Measurements from ENCODE around the gene IQCM. TPM values are rescaled to one million over a fixed set of nuclear protein-coding genes. Genes with fewer than 3 reads are reported as not detected.

IQCM gene
- total and polyA plus RNA-seq, 10 of the 15 experiments (the other 5 are each of a cell fraction or from before 2014, with no cell fraction given) = not detected

DNA sequence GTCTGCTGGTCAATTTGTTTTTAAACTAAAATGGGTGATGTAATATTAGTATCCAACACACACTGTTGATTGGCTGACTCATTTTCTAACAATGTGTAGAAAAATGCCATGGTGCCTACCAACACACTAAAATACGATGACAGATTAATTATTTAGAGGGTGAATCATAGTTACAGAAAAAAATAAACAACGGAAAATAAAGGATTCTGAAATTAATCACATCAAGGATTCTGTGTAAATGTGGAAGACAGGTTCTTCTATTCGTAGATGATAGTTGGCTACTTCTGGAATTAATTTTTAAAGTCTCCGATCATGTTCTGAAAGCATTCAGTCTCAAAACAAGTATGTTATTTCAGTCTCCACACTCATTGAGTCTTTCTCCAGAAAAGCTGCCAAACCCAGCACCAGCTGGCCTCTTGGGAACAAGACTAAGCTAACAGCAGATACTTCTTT, 8.2 kb upstream of the IQCM start:
- no peak overlapping the region for H3K9ac ChIP-seq (ENCODE audit: control insufficient read depth, insufficient read depth, low read length)
- 13% methylated on average over 4 of the region's 4 CpGs for WGBS (ENCODE audit: insufficient coverage, insufficient replicate concordance, low lambda C conversion rate, missing lambda C conversion rate)
- DNase-seq (ENCODE audit: low read depth, low spot score) (no peak), FAIRE-seq (no peak), ATAC-seq (no peak)
- RAD21 ChIA-PET (ENCODE audit: unreplicated experiment) = no interaction called here
- H3K79me2 ChIP-seq (ENCODE audit: control insufficient read depth, insufficient read depth, low read length) = no peaks in the 10 kb centered on the region
- no peaks in the 10 kb centered on the region for H4K20me1 ChIP-seq (ENCODE audit: control insufficient read depth, insufficient read depth)
- H3K4me1 ChIP-seq (ENCODE audit: control insufficient read depth, insufficient read depth, low read length) = no peaks in the 10 kb centered on the region
- no peaks in the 10 kb centered on the region for H3K9me3 ChIP-seq (replicated peaks; ENCODE audit: control insufficient read depth, insufficient read depth, low read length)
- no TSS peak for BruUV-seq (replicated peaks)
- CTCF ChIA-PET = no interaction called here
- in situ Hi-C loops (cut with MboI) (no loop called here), intact Hi-C loops (cut with micrococcal nuclease; ENCODE audit: unreplicated experiment) (no loop called here)
- H3K27me3 ChIP-seq (replicated peaks in 1 of 2; ENCODE audit: control insufficient read depth in 2 of 2, insufficient read depth in 2 of 2, low read length in 1 of 2) = no peaks in the 10 kb centered on the region
- H2AFZ ChIP-seq (ENCODE audit: control insufficient read depth, low read depth, low read length) = no peak overlapping the region
- H3K36me3 ChIP-seq (ENCODE audit: control insufficient read depth in 2 of 2, insufficient read depth in 2 of 2, low read length in 1 of 2) = no peaks in the 10 kb centered on the region
- no peak overlapping the region for H3K4me2 ChIP-seq (ENCODE audit: control insufficient read depth, insufficient read depth)
- H3K4me3 ChIP-seq = no peak overlapping the region
- TF ChIP-seq MEF2B (IDR thresholded peaks at IDR 0.05; ENCODE audit: partially characterized antibody, poor library complexity, severe bottlenecking) = no peak
- no peak for TF ChIP-seq ATF7 (IDR thresholded peaks at IDR 0.05; ENCODE audit: low read depth)
- TF ChIP-seq RAD21 (IDR thresholded peaks at IDR 0.05; ENCODE audit: insufficient read depth, low read depth, low read length) = no peak
- TF ChIP-seq NFXL1 (IDR thresholded peaks at IDR 0.05; ENCODE audit: borderline replicate concordance) = no peak
- no peak for TF ChIP-seq CREB1 (IDR thresholded peaks at IDR 0.05; ENCODE audit: low read depth)
- TF ChIP-seq CEBPB (IDR thresholded peaks at IDR 0.05; ENCODE audit: borderline replicate concordance in 1 of 2, low read depth in 2 of 2, low read length in 2 of 2) = no peak
- TF ChIP-seq, protein P1, sequence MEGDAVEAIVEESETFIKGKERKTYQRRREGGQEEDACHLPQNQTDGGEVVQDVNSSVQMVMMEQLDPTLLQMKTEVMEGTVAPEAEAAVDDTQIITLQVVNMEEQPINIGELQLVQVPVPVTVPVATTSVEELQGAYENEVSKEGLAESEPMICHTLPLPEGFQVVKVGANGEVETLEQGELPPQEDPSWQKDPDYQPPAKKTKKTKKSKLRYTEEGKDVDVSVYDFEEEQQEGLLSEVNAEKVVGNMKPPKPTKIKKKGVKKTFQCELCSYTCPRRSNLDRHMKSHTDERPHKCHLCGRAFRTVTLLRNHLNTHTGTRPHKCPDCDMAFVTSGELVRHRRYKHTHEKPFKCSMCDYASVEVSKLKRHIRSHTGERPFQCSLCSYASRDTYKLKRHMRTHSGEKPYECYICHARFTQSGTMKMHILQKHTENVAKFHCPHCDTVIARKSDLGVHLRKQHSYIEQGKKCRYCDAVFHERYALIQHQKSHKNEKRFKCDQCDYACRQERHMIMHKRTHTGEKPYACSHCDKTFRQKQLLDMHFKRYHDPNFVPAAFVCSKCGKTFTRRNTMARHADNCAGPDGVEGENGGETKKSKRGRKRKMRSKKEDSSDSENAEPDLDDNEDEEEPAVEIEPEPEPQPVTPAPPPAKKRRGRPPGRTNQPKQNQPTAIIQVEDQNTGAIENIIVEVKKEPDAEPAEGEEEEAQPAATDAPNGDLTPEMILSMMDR (IDR thresholded peaks at IDR 0.05 in 2 of 3, conservative IDR thresholded peaks at IDR 0.05 in 1 of 3; ENCODE audit: control insufficient read depth in 2 of 3, extremely low read depth in 1 of 3, insufficient read depth in 1 of 3, low read depth in 3 of 3, low read length in 3 of 3) = no peak
- no peak for TF ChIP-seq TBL1XR1 (IDR thresholded peaks at IDR 0.05; ENCODE audit: low read depth, low read length)
- TF ChIP-seq, protein P2, sequence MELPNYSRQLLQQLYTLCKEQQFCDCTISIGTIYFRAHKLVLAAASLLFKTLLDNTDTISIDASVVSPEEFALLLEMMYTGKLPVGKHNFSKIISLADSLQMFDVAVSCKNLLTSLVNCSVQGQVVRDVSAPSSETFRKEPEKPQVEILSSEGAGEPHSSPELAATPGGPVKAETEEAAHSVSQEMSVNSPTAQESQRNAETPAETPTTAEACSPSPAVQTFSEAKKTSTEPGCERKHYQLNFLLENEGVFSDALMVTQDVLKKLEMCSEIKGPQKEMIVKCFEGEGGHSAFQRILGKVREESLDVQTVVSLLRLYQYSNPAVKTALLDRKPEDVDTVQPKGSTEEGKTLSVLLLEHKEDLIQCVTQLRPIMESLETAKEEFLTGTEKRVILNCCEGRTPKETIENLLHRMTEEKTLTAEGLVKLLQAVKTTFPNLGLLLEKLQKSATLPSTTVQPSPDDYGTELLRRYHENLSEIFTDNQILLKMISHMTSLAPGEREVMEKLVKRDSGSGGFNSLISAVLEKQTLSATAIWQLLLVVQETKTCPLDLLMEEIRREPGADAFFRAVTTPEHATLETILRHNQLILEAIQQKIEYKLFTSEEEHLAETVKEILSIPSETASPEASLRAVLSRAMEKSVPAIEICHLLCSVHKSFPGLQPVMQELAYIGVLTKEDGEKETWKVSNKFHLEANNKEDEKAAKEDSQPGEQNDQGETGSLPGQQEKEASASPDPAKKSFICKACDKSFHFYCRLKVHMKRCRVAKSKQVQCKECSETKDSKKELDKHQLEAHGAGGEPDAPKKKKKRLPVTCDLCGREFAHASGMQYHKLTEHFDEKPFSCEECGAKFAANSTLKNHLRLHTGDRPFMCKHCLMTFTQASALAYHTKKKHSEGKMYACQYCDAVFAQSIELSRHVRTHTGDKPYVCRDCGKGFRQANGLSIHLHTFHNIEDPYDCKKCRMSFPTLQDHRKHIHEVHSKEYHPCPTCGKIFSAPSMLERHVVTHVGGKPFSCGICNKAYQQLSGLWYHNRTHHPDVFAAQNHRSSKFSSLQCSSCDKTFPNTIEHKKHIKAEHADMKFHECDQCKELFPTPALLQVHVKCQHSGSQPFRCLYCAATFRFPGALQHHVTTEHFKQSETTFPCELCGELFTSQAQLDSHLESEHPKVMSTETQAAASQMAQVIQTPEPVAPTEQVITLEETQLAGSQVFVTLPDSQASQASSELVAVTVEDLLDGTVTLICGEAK (IDR thresholded peaks at IDR 0.05; ENCODE audit: borderline replicate concordance) = no peak
- TF ChIP-seq NR2C1 (IDR thresholded peaks at IDR 0.05) = no peak
- TF ChIP-seq CHD1 (IDR thresholded peaks at IDR 0.05; ENCODE audit: low read depth, low read length) = no peak
- no peak for TF ChIP-seq HDAC2 (IDR thresholded peaks at IDR 0.05)
- TF ChIP-seq SREBF1 (IDR thresholded peaks at IDR 0.05; ENCODE audit: low read length) = no peak
- SMC1A ChIA-PET (ENCODE audit: uncharacterized antibody, unreplicated experiment) = interaction anchor here (0.7 kb wide), 1 partner anchor 255 kb away, joined by 3 read pairs; no protein-coding TSS in a partner anchor
- no peak overlapping the region for H3K27ac ChIP-seq (ENCODE audit: control insufficient read depth, insufficient read depth)
- POLR2A ChIA-PET = no interaction called here
